SU-DHL-6 (cell line): ENCODE measurements around the gene HEXD.

Source experiments
- H2AFZ ChIP-seq: fragments of 200-600 bp; sonication (generic); 2 replicates; pipeline ENCODE4 v1.6.1; 2014; ENCODE audit warnings: low read depth, mild to moderate bottlenecking, moderate library complexity, mixed read lengths, antibody characterized with exemption, low read length; ENCODE audit not compliant: severe bottlenecking
- H3F3A ChIP-seq: fragments of 200-600 bp; shearing (Covaris generic); 2 replicates; pipeline ENCODE4 v1.6.0; 2016; ENCODE audit warnings: antibody characterized with exemption, mild to moderate bottlenecking; ENCODE audit not compliant: insufficient read depth
- H3K27ac ChIP-seq: fragments of 200-600 bp; sonication (generic); 2 replicates; pipeline ENCODE4 v1.5.1; 2016; ENCODE audit warnings: low read depth, mild to moderate bottlenecking, low read length, moderate library complexity, mixed read lengths
- H3K27me3 ChIP-seq: fragments of 200-600 bp; sonication (generic), shearing (Covaris generic); 2 replicates; pipeline ENCODE4 v1.6.0; 2014; ENCODE audit warnings: mild to moderate bottlenecking, low read length
- H3K36me3 ChIP-seq: fragments of 200-600 bp; sonication (generic); 2 replicates; pipeline ENCODE4 v1.6.1; 2014; ENCODE audit warnings: mild to moderate bottlenecking, low read length, mixed read lengths
- H3K4me2 ChIP-seq: fragments of 300-600, 200-600 bp; shearing (Covaris generic), sonication (generic); 2 replicates; pipeline ENCODE4 v1.6.0; 2014; ENCODE audit warnings: low read length, low read depth, mild to moderate bottlenecking; ENCODE audit not compliant: poor library complexity, severe bottlenecking
- H3K4me3 ChIP-seq: fragments of 200-600 bp; sonication (generic); 2 replicates; pipeline ENCODE4 v1.5.1; 2014; ENCODE audit warnings: antibody characterized with exemption, low read length, mild to moderate bottlenecking, mixed read lengths; ENCODE audit not compliant: insufficient read depth, poor library complexity, severe bottlenecking
- H3K79me2 ChIP-seq: fragments of 200-600 bp; sonication (generic); 2 replicates; pipeline ENCODE4 v1.6.1; 2014; ENCODE audit warnings: mild to moderate bottlenecking, low read length, moderate library complexity; ENCODE audit not compliant: insufficient read depth
- H3K9ac ChIP-seq: fragments of 200-600 bp; sonication (generic); 2 replicates; pipeline ENCODE4 v1.7.0; 2014; ENCODE audit warnings: mild to moderate bottlenecking, low read length
- H3K9me2 ChIP-seq: fragments of 200-600 bp; sonication (generic); replicated peaks from 2 replicates; pipeline ENCODE4 v1.6.1; 2014; ENCODE audit warnings: low read length; ENCODE audit not compliant: insufficient read depth
- H3K9me3 ChIP-seq: fragments of 200-600 bp; sonication (generic); 2 replicates; pipeline ENCODE4 v1.6.1; 2014; ENCODE audit warnings: low read length, mixed read lengths; ENCODE audit not compliant: insufficient read depth
- H4K20me1 ChIP-seq: fragments of 200-600 bp; sonication (generic); 2 replicates; pipeline ENCODE4 v1.6.1; 2014; ENCODE audit warnings: low read depth, mild to moderate bottlenecking, antibody characterized with exemption, low read length, moderate library complexity, mixed read lengths
- CTCF ChIP-seq: fragments of 200-600 bp; sonication (generic); IDR thresholded peaks from one replicate; pipeline ENCODE4 v1.5.1; 2017; ENCODE audit warnings: antibody characterized with exemption, mild to moderate bottlenecking, low read length, moderate library complexity; ENCODE audit not compliant: insufficient read depth, poor library complexity, severe bottlenecking
- EZH2phosphoT487 ChIP-seq: fragments of 200-600 bp; sonication (generic), shearing (Covaris generic); conservative IDR thresholded peaks from 2 replicates; pipeline ENCODE4 v1.6.1; 2018; ENCODE audit warnings: mild to moderate bottlenecking, antibody characterized with exemption, low read length, moderate library complexity, mixed read lengths

Gene HEXD

DNA sequence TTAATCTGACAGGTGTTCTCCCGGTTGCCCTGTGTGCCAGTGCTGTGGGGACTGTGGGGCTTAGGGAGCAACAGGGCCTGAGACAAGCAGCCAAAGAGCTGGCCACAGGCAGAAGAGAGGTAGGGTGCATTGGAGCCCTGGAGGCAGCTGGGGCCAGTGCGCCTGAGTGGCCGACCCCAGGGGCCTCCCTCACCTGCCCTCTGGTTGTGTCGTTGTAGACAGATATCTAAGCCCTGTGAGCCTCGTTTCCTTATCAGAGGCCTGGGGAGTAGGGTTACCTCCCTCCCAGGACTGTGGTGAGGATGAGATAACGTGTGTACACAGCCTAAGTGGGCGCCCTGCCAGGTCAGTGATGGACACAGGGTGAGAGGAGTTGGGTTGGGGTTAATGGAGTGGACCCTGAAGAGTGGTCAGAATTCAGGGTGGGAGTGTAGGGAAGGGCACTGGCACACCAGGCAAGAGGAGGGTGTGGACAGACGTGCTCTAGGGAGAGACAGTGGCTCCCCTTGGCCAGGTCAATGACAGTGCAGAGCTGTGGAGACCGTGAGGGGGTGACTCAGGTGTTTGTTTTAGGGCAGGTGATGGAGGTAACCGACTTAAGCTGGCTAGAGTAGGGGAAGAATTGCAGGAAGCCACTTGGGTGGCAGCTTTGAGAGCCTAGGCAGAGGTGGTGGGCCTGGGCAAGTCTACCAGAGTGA is 43.8 kb downstream of the HEXD start:
- H4K20me1 ChIP-seq: no peaks in the 10 kb centered on the region
- no peak overlapping the region for H2AFZ ChIP-seq
- no peak overlapping the region for H3K9ac ChIP-seq
- no peak for TF ChIP-seq CTCF
- no peaks in the 10 kb centered on the region for H3K27me3 ChIP-seq
- H3K27ac ChIP-seq: no peak overlapping the region
- H3K36me3 ChIP-seq: no peaks in the 10 kb centered on the region; the same call in 1 of the 2 replicates
- H3K9me3 ChIP-seq: no peaks in the 10 kb centered on the region
- H3F3A ChIP-seq: no peaks in the 10 kb centered on the region
- peaks cover 9% of the 10 kb centered on the region; the same call in 1 of the 2 replicates for H3K79me2 ChIP-seq
- no peak overlapping the region for H3K4me3 ChIP-seq
- no peak overlapping the region for H3K4me2 ChIP-seq
- no peaks in the 10 kb centered on the region for H3K9me2 ChIP-seq

GRCh38 chr17:82463391-82463790 is 45.2 kb downstream of the HEXD start:
- no peak overlapping the region for H3K27ac ChIP-seq
- no peaks in the 10 kb centered on the region for H3K27me3 ChIP-seq
- no peak overlapping the region for H3K9ac ChIP-seq
- H3K4me3 ChIP-seq: no peak overlapping the region
- H3K4me2 ChIP-seq: no peak overlapping the region
- TF ChIP-seq EZH2phosphoT487 (no peak), CTCF (no peak)
- peaks cover 9% of the 10 kb centered on the region; the same call in 1 of the 2 replicates for H3K79me2 ChIP-seq
- no peak overlapping the region for H2AFZ ChIP-seq
- H3K36me3 ChIP-seq: no peaks in the 10 kb centered on the region; the same call in 1 of the 2 replicates
- no peaks in the 10 kb centered on the region for H3K9me2 ChIP-seq
- H4K20me1 ChIP-seq: no peaks in the 10 kb centered on the region
- no peaks in the 10 kb centered on the region for H3K9me3 ChIP-seq
- H3F3A ChIP-seq: no peaks in the 10 kb centered on the region

GRCh38 chr17:82463925-82464566 is 45.9 kb downstream of the HEXD start:
- H3K36me3 ChIP-seq: peaks cover 6% of the 10 kb centered on the region; the same call in 1 of the 2 replicates

More at GRCh38 chr17:82463925-82464566, 45.9 kb downstream of the HEXD start:
- Histone ChIP-seq H3K9ac (no peak overlapping the region), H3K9me3 (no peaks in the 10 kb centered on the region), H3K9me2 (no peaks in the 10 kb centered on the region), H3K79me2 (peaks cover 6% of the 10 kb centered on the region; the same call in 1 of the 2 replicates), H3K27me3 (no peaks in the 10 kb centered on the region), H3K4me2 (no peak overlapping the region), H3F3A (no peaks in the 10 kb centered on the region), H3K27ac (no peak overlapping the region), H2AFZ (no peak overlapping the region), H4K20me1 (no peaks in the 10 kb centered on the region), H3K4me3 (no peak overlapping the region)
- TF ChIP-seq CTCF: no peak
- TF ChIP-seq EZH2phosphoT487: no peak
